Measurements from ENCODE around the gene ZNF22. TPM values are rescaled to one million over a fixed set of nuclear protein-coding genes. Genes with fewer than 3 reads are reported as not detected.
A peak's percentile ranks its signal among the peaks of the same experiment; 100 is the strongest.

Gene ZNF22
- total RNA-seq, 6 donors from 2014 or later: 8.4 to 26.9 (median 18.4) TPM

- TF ChIP-seq EP300 (IDR thresholded peaks at IDR 0.05): no peak
- no peak for TF ChIP-seq POLR2AphosphoS5 (IDR thresholded peaks at IDR 0.05)
- TF ChIP-seq CTCF (IDR thresholded peaks at IDR 0.05): no peak
- TF ChIP-seq POLR2A (IDR thresholded peaks at IDR 0.05): no peak
- ATAC-seq (ENCODE audit: low FRiP score in 2 of 2) (no peak), DNase-seq (peak in 1 of 2 donors; percentile 19)
- peaks cover 0 to 31% (median 9%) of the 10 kb centered on the region in 4 donors for H3K36me3 ChIP-seq
- peak overlapping the region in 2 of 4 donors; percentile 70 to 75 for H3K4me3 ChIP-seq
- peak overlapping the region; percentile 80 to 92 (median 88) for H3K27ac ChIP-seq
- no peaks in the 10 kb centered on the region for H3K27me3 ChIP-seq
- 79 to 94% methylated on average over 7 to 13 of the region's 13 CpGs for WGBS, 2 donors
- H3K4me1 ChIP-seq: peaks cover 70 to 89% (median 80%) of the 10 kb centered on the region in 4 donors
- no peaks in the 10 kb centered on the region for H3K9me3 ChIP-seq
These were observed 21.2 kb upstream of the ZNF22 start for GRCh38 chr10:44979281-44980191.

GRCh38 chr10:44980309-44981171 is 20.2 kb upstream of the ZNF22 start:
- Histone ChIP-seq H3K27me3 (no peaks in the 10 kb centered on the region), H3K36me3 (peaks cover 0 to 41% (median 11%) of the 10 kb centered on the region in 4 donors), H3K9me3 (no peaks in the 10 kb centered on the region), H3K4me1 (peaks cover 71 to 91% (median 77%) of the 10 kb centered on the region in 4 donors), H3K4me3 (no peak overlapping the region), H3K27ac (peak overlapping the region; percentile 41 to 92 (median 88))
- ATAC-seq (ENCODE audit: low FRiP score in 2 of 2): no peak
- TF ChIP-seq POLR2AphosphoS5 (IDR thresholded peaks at IDR 0.05) (no peak), CTCF (IDR thresholded peaks at IDR 0.05) (no peak), EP300 (IDR thresholded peaks at IDR 0.05) (no peak), POLR2A (IDR thresholded peaks at IDR 0.05) (no peak)
- WGBS, 2 donors: 78 to 79% methylated on average over 14 of the region's 14 CpGs
- peak in 1 of 2 donors; percentile 18 for DNase-seq

- H3K4me3 ChIP-seq: no peak overlapping the region
- WGBS, 2 donors: 65% methylated on average over 11 of the region's 11 CpGs
- peak in 1 of 2 donors; percentile 69 for ATAC-seq (ENCODE audit: low FRiP score in 2 of 2)
- peaks cover 0 to 39% (median 12%) of the 10 kb centered on the region in 4 donors for H3K36me3 ChIP-seq
- H3K27me3 ChIP-seq: no peaks in the 10 kb centered on the region
- peaks cover 69 to 93% (median 76%) of the 10 kb centered on the region in 4 donors for H3K4me1 ChIP-seq
- H3K27ac ChIP-seq: peak overlapping the region; percentile 69 to 92 (median 88)
- TF ChIP-seq POLR2A (IDR thresholded peaks at IDR 0.05) (no peak), CTCF (IDR thresholded peaks at IDR 0.05) (no peak), POLR2AphosphoS5 (IDR thresholded peaks at IDR 0.05) (peak in 1 of 2 donors; percentile 13), EP300 (IDR thresholded peaks at IDR 0.05) (no peak)
- peak in 1 of 2 donors; percentile 29 for DNase-seq
- H3K9me3 ChIP-seq: no peaks in the 10 kb centered on the region
These were observed 19.3 kb upstream of the ZNF22 start for GRCh38 chr10:44981172-44982113.

- Histone ChIP-seq H3K4me1 (peaks cover 68 to 92% (median 76%) of the 10 kb centered on the region in 4 donors), H3K36me3 (peaks cover 0 to 33% (median 10%) of the 10 kb centered on the region in 4 donors), H3K27me3 (no peaks in the 10 kb centered on the region), H3K9me3 (no peaks in the 10 kb centered on the region), H3K4me3 (no peak overlapping the region), H3K27ac (peak overlapping the region; percentile 69 to 92 (median 88))
- ATAC-seq (ENCODE audit: low FRiP score in 2 of 2) (no peak), DNase-seq (peak; percentile 39 to 74)
- WGBS, 2 donors: 77 to 84% methylated on average over 3 to 9 of the region's 9 CpGs
- TF ChIP-seq POLR2A (IDR thresholded peaks at IDR 0.05): no peak
- TF ChIP-seq POLR2AphosphoS5 (IDR thresholded peaks at IDR 0.05): peak in 1 of 2 donors; percentile 47
- TF ChIP-seq EP300 (IDR thresholded peaks at IDR 0.05): peak in 1 of 4 donors; percentile 46
These were observed 18.6 kb upstream of the ZNF22 start for GRCh38 chr10:44982114-44982460.
